Adrenal gland (tissue), 12 donors: ENCODE measurements around the gene MYO1A. TPM values are rescaled to one million over a fixed set of nuclear protein-coding genes. Genes with fewer than 3 reads are reported as not detected.

Source experiments
- DNase-seq, 7 donors: peaks; one replicate each; pipeline ENCODE4 v3.0.0-alpha.2; 2019 to 2020
- H3K27ac ChIP-seq, 5 donors: fragments of 200-600 bp; sonication (generic) in 4 of 5; 1 replicate in 3 of 5; 2 replicates in 2 of 5; pipeline versions ENCODE4 v1.5.1 to v1.8.0; 2016 to 2020; ENCODE audit warnings: mild to moderate bottlenecking in 1 of 5
- H3K27me3 ChIP-seq: fragments of 200-600 bp; 2 replicates; pipeline ENCODE4 v1.8.0; 2021
- H3K36me3 ChIP-seq, 2 donors: fragments of 200-600 bp; replicated peaks in 1 of 2; 1 replicate in 1 of 2; 2 replicates in 1 of 2; pipeline versions ENCODE4 v1.5.1 to v1.8.0; 2018 to 2022
- H3K4me1 ChIP-seq, 2 donors: fragments of 200-600 bp; replicated peaks in 1 of 2; 1 replicate in 1 of 2; 2 replicates in 1 of 2; pipeline versions ENCODE4 v1.5.1 to v1.8.0; 2018 to 2021
- H3K4me3 ChIP-seq, 4 donors: fragments of 200-600 bp; sonication (generic) in 3 of 4; one replicate each; pipeline ENCODE4 v1.5.1; 2016 to 2018
- H3K9me3 ChIP-seq, 3 donors: fragments of 200-600 bp; sonication (generic) in 1 of 3; replicated peaks in 1 of 3; 1 replicate in 2 of 3; 2 replicates in 1 of 3; pipeline versions ENCODE4 v1.5.1 to v1.8.0; 2016 to 2021
- POLR2A ChIP-seq, 2 donors: fragments of 450-650 bp; IDR thresholded peaks; one replicate each; pipeline ENCODE4 v1.6.1; 2017; ENCODE audit warnings: antibody characterized with exemption in 2 of 2, mild to moderate bottlenecking in 2 of 2, moderate library complexity in 1 of 2
- WGBS, 4 donors: extraction: QIAGEN DNeasy Blood & Tissue Kit in 2 of 4; methylation state at CpG; one replicate each; pipeline versions ENCODE4 v1.1.5 to v1.1.7; 2013 to 2017; 5-methylcytosine and 5-hydroxymethylcytosine counted together
- intact Hi-C, 2 donors: fragments of 100-400 bp; cut with DNase I; formaldehyde crosslinking; loops; one replicate each; pipeline versions ENCODE4 v1.14.1 to v1.15.0; 2022 to 2023
- polyA plus RNA-seq, 3 donors: library from polyadenylated mRNA; stranded (reverse); fragments of 200-250 nt in 2 of 3; fragments of 350-450 nt in 1 of 3; fragmentation: Illumina TruSeq in 1 of 3; extraction: RNeasy Lipid Tissue Mini Kit (QIAGEN cat#74804) in 1 of 3; gene quantifications; one replicate each; pipeline ENCODE4 v1.2.3, GENCODE V29; 2013 to 2014
- total RNA-seq, 9 donors: library from RNA; depleted of rRNA in 4 of 9; stranded (reverse); fragments of >200 nt in 4 of 9; fragments of 120-200 nt in 1 of 9; fragmentation: NEBNext Ultra II Directional in 1 of 9; extraction: Animal tissue kit (Norgen Biotek cat#: 25700) in 1 of 9; gene quantifications; one replicate each; pipeline versions ENCODE4 v1.1.0 to v1.2.4, GENCODE V29; 2013 to 2023
- TF ChIP-seq, protein P1 (sequence below), 6 experiments: fragments of 450-650 bp in 4 of 6; fragments of 200-600 bp in 2 of 6; sonication (generic) in 1 of 6; IDR thresholded peaks; 1 replicate in 5 of 6; 2 replicates in 1 of 6; pipeline versions ENCODE4 v1.5.1 to v1.8.0; 2016 to 2021; ENCODE audit warnings: antibody characterized with exemption in 6 of 6, mild to moderate bottlenecking in 2 of 6, moderate library complexity in 1 of 6
- donor health status: healthy with polysubstance abuse.
- donor health status: Bipolar disorder and iron deficiency.
- donor health status: DM: yes; HTN: yes; CAD: no.
- donor health status: DM: no; HTN: no; CAD: no.
- donor health status: DM: no; HTN: no; CAD: no.
- donor health status: DM: yes; HTN: yes; CAD: no.

Gene MYO1A
- total and polyA plus RNA-seq, 12 donors, result under 0.01 to 1.6 (median 0.53) TPM; not detected in 1

DNA sequence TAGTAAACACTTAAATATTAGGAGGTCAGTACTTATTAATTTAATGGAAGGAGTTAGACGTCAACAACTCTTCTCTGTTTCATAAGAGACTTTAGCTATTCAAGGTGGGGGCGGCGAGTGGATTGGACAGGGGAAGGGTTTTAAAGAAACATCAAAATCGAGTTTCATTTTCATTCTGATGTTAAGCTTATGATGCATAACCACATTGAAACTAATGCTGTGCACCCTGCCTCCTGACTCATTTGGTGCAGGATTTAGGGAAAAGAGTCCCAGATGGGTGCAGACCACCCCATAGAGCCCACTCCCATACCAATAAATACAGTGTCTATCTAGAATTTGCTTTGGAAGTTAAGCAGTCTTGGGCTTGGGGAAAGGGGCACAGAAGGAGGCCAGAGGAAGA, 50.9 kb downstream of the MYO1A start:
- Histone ChIP-seq H3K27ac (no peak overlapping the region), H3K27me3 (no peaks in the 10 kb centered on the region), H3K4me3 (no peak overlapping the region), H3K4me1 (peaks cover 0 to 15% of the 10 kb centered on the region in 2 donors), H3K36me3 (peaks cover 0 to 29% of the 10 kb centered on the region in 2 donors), H3K9me3 (no peaks in the 10 kb centered on the region)
- 64 to 78% (median 69%) methylated on average over 4 of the region's 4 CpGs for WGBS, 4 donors
- TF ChIP-seq, protein P1, sequence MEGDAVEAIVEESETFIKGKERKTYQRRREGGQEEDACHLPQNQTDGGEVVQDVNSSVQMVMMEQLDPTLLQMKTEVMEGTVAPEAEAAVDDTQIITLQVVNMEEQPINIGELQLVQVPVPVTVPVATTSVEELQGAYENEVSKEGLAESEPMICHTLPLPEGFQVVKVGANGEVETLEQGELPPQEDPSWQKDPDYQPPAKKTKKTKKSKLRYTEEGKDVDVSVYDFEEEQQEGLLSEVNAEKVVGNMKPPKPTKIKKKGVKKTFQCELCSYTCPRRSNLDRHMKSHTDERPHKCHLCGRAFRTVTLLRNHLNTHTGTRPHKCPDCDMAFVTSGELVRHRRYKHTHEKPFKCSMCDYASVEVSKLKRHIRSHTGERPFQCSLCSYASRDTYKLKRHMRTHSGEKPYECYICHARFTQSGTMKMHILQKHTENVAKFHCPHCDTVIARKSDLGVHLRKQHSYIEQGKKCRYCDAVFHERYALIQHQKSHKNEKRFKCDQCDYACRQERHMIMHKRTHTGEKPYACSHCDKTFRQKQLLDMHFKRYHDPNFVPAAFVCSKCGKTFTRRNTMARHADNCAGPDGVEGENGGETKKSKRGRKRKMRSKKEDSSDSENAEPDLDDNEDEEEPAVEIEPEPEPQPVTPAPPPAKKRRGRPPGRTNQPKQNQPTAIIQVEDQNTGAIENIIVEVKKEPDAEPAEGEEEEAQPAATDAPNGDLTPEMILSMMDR (IDR thresholded peaks at IDR 0.05), result no peak
- no peak for TF ChIP-seq POLR2A (IDR thresholded peaks at IDR 0.05)
- peak in 1 of 7 donors; percentile 53 for DNase-seq
- intact Hi-C loops, result no loop called here

DNA sequence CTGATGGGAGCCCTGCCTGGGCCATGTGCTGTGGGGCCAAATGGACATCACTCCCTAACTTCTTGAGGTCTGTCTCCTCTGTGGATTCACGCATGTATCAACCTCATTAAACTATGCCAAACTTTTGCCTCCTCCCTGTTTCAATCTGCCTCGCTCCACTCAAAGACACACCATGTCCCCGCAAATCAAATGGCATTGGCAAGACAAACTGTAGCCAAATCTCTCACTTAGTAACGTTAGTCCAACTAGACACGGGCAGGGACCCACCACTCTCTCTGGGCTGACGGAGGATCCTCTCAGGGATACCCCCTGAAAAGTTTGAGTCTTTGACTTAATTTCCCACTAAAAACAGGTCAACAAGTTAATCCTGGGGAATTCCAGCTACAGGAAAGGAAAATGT, 51.6 kb downstream of the MYO1A start:
- DNase-seq, result peak in 1 of 7 donors; percentile 28
- Histone ChIP-seq H3K27ac (peak overlapping the region in 1 of 5 donors; percentile 81), H3K4me1 (peaks cover 0 to 15% of the 10 kb centered on the region in 2 donors), H3K4me3 (no peak overlapping the region), H3K36me3 (peaks cover 0 to 23% of the 10 kb centered on the region in 2 donors), H3K9me3 (no peaks in the 10 kb centered on the region), H3K27me3 (no peaks in the 10 kb centered on the region)
- intact Hi-C loops, result no loop called here
- 89 to 94% (median 93%) methylated on average over 6 of the region's 6 CpGs for WGBS, 4 donors
- no peak for TF ChIP-seq POLR2A (IDR thresholded peaks at IDR 0.05)
- TF ChIP-seq, protein P1 (IDR thresholded peaks at IDR 0.05), result no peak

DNA sequence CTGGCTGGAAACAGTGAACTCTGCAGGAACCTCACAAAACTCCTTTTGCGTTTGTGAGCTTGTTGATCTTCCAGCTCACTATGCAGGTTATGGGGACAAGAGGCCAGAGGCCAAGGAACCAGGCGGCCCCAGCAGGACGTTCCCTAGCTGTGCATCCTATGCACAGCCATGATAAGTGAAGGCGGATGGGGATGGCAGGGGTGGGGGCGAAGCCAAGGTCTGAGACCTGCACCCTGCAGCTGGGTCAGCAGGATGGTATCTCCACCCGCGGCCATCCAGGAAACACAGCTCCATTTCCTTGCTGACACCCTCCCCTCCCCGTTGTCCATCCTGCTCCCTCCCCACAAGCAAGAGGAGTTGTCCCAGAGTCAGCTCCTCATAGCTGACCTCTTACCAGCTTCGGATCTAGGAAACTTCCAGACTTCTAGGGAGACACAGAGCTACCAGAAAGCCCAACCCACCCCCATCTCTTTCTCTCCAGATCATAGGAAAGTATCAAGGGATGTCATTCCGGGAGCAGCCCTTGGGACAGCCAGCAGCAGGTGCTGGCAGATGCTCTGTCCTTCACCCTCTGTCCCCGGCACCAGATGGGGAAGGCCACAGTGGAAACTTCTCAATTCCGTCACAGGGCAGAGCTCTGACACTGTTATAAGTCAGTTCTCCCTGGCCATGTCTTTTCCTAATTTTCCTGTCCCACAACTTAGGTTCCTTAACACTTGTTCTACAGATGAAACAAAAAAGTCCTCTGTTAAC, 53.0 kb downstream of the MYO1A start:
- TF ChIP-seq, protein P1 (IDR thresholded peaks at IDR 0.05), result no peak
- TF ChIP-seq POLR2A (IDR thresholded peaks at IDR 0.05), result no peak
- Histone ChIP-seq H3K36me3 (peaks cover 0 to 9% of the 10 kb centered on the region in 2 donors), H3K27ac (peak overlapping the region in 3 of 5 donors; percentile 14 to 81 (median 47)), H3K9me3 (no peaks in the 10 kb centered on the region), H3K4me3 (no peak overlapping the region), H3K4me1 (peaks cover 0 to 18% of the 10 kb centered on the region in 2 donors), H3K27me3 (no peaks in the 10 kb centered on the region)
- peak in 6 of 7 donors; percentile 38 to 78 (median 54) for DNase-seq
- WGBS, 4 donors, result 47 to 62% (median 58%) methylated on average over 11 to 12 of the region's 12 CpGs
- intact Hi-C loops, result no loop called here

DNA sequence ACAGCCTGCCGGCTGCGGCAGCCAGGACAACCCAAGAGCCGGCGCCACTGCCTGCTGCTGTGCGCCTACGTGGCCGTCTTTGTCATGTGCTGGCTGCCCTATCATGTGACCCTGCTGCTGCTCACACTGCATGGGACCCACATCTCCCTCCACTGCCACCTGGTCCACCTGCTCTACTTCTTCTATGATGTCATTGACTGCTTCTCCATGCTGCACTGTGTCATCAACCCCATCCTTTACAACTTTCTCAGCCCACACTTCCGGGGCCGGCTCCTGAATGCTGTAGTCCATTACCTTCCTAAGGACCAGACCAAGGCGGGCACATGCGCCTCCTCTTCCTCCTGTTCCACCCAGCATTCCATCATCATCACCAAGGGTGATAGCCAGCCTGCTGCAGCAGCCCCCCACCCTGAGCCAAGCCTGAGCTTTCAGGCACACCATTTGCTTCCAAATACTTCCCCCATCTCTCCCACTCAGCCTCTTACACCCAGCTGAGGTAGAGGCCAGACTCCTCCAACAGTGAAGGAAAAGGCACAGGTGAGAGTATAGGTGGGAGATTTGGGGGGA, 53.9 kb downstream of the MYO1A start:
- no peak overlapping the region for H3K4me3 ChIP-seq
- H3K9me3 ChIP-seq, result no peaks in the 10 kb centered on the region
- no peak for DNase-seq
- TF ChIP-seq, protein P1 (IDR thresholded peaks at IDR 0.05), result no peak
- TF ChIP-seq POLR2A (IDR thresholded peaks at IDR 0.05), result no peak
- H3K36me3 ChIP-seq, result peaks cover 0 to 8% of the 10 kb centered on the region in 2 donors
- H3K27ac ChIP-seq, result peak overlapping the region in 3 of 5 donors; percentile 5 to 81 (median 47)
- H3K4me1 ChIP-seq, result peaks cover 0 to 19% of the 10 kb centered on the region in 2 donors
- no peaks in the 10 kb centered on the region for H3K27me3 ChIP-seq
- 80 to 95% (median 90%) methylated on average over 9 to 11 of the region's 11 CpGs for WGBS, 4 donors
- intact Hi-C loops, result no loop called here
